ENCODE results near the gene OR56B4.

GRCh38 chr11:6079463-6079862, 28.0 kb upstream of the OR56B4 start:
- TF ChIP-seq POLR2A (IDR thresholded peaks at IDR 0.05) = no peak
- TF ChIP-seq, protein P1, sequence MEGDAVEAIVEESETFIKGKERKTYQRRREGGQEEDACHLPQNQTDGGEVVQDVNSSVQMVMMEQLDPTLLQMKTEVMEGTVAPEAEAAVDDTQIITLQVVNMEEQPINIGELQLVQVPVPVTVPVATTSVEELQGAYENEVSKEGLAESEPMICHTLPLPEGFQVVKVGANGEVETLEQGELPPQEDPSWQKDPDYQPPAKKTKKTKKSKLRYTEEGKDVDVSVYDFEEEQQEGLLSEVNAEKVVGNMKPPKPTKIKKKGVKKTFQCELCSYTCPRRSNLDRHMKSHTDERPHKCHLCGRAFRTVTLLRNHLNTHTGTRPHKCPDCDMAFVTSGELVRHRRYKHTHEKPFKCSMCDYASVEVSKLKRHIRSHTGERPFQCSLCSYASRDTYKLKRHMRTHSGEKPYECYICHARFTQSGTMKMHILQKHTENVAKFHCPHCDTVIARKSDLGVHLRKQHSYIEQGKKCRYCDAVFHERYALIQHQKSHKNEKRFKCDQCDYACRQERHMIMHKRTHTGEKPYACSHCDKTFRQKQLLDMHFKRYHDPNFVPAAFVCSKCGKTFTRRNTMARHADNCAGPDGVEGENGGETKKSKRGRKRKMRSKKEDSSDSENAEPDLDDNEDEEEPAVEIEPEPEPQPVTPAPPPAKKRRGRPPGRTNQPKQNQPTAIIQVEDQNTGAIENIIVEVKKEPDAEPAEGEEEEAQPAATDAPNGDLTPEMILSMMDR (IDR thresholded peaks at IDR 0.05) = no peak

Measured in esophagus squamous epithelium (tissue), 4 donors.